GM18526 (cell line): Measurements from ENCODE around the gene RGS19.

ENCODE experiments used
- POLR2A ChIP-seq: IDR thresholded peaks from 3 replicates; pipeline ENCODE4 v1.6.1; 2011; ENCODE audit not compliant: insufficient read length; ENCODE audit errors: extremely low read depth

The RGS19 gene

DNA sequence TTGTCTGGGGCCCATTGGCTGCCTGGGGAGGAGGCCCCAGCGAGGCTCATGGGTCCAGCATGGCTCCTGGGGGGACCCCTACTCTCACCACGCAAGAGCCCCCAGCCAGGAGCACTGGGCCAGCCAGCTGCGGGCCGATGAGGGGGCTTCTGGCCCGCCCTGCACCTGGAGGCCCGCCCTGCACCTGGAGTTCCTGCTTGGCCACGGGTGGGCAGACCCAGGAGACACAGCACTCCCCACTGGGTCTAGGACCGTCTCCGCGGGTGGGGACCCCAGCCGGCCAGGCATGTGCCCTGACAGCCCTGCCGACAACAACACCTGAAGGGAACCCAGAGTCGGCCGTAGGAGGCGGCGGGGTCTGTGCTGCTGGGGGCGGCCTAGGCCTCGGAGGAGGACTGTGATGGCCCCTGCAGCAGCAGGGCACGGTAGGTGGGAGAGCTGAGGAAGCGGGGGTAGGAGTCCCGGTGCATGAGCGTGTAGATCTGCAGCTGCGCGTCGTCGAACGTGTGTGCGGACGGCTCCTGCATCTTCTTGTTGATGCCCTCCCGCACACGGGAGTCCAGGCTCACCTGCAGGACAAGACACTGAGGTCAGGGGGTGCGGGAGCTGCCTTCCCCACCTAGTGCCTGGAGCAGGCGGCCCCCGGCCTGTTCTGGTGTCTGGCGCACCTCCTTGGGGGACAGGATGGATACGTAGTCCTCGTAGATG lies 5.7 kb downstream of the RGS19 start:
- no peak for TF ChIP-seq POLR2A

DNA sequence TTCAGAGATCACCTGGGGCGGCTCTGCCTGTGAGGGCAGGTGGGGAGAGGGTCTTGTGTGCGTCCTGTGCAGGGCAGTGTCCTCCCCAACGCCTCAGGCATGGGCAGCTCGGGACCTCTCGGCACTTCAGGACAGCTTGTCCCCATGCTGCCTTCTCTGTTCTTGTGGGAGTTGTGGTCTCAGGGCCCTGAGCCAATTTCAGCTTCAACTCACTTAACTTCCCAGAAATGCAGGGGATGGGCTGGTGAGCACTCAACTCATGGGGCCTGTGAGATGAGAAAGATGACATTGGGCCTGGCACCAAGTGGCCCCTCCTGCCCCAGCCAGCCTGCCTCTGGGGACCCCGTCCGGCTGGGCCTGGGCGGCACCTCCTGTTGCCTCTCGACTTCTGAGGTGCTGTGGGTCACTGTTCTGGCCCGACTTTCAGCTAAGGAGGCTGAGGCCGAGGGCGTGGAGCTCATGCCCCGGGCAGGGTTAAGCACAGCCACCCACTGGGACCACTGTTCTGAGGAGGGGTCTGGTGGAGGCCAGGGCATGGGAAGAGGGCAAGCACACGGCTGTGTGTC lies 6.7 kb downstream of the RGS19 start:
- TF ChIP-seq POLR2A: no peak

DNA sequence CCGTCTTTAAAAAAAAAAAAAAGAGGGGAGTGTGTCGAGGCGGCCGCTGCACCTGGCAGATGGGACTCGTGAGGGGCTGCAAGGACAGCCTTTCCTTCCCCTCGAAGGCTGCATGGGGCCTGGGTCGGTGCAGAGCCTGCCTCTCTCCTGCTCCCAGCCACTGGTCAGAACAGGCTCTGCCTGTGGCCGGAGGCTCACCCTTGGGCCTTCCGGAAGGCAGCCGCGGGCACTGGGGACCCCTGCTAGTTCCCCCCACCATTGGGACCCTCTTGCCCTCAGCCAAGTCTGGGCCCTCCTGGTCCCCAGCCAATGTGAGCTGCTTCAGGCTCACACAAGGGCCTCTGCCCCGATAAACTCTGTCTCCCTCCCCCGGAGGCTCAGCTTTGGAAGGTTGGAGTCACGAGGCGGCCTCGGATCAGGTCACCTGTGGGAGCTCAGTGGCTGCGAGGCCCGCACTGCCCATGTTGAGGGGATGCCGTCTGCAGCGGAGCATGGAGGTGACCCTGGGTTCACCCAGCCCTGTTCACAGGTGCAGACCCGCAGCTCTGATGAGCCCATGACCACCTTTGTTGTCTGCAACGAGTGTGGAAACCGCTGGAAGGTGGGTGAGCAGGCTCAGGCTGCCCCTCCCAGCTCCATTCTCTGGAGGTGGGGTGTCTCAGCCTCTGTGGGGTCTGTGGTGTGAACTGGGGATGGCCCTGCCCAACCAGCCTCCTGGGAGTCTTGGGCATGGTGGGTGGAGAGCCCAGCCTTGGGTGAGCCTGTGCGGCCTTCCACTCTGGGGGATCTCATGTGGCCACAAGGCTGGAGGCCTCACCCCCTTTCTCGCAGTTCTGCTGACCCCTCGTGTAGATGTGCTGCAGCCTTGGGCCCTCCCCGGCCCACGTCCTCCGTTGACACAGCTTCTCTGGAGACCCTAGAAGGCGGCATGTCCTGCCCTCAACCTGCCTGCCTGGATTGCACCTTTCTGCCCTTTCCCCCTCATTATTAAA lies 7.7 kb downstream of the RGS19 start:
- TF ChIP-seq POLR2A: peak; percentile 23

DNA sequence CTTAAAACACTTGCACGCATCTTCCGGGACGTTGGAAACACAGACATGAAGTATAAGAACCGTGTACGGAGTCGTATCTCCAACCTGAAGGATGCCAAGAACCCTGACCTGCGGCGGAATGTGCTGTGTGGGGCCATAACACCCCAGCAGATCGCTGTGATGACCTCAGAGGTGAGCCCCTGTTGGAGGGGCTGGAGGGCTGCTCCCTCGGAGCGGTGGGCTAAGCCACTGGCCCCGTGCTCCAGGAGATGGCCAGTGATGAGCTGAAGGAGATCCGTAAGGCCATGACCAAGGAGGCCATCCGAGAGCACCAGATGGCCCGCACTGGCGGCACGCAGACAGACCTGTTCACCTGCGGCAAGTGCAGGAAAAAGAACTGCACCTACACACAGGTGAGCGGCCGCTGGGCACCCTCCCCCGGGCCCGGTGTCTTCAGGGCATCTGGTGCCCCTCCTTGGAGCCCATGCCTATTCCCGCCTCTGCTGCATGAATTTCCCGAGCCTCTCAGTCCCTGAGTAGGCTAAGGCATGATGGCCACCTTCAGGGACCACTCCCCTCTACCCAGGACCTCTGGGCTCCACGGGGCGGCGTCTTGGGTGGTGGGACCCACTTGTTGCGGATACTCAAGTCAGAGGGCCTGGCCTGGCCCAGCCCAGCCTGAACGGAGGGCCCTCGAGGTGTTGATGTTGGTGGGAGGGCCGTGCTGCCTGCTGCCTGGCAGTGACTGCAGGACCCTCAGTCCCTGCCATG lies 8.9 kb downstream of the RGS19 start:
- no peak for TF ChIP-seq POLR2A

DNA sequence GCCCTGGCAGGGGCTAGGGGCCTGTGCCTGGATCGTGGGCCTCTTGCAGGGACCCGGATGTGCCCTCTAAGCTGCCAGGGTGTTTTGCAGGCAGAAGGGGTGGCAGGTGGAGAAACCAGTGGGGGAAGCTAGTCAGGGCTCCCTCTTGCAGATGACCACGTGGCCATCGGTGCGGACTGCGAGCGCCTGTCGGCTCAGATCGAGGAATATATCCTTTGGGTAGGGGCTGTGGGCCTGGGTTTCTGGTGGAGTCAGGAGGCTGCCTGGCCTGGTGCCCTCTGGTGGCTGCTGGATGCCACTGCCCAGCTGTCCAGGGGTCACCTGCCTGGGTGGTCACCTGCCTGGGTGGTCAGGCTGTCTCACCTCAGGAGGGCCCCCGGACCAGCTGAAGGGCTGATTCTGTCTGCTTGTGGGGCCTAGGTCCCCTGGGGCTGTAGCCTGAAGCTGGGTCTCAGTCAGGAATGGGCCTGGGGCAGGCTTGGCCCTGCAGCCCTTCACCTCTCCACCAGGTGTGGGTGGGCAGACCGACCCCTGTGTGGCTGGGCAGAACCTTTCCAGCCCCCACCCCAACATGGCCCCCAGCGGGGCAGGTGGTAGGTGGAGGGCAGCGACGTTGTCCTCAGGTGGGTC lies 9.6 kb downstream of the RGS19 start:
- TF ChIP-seq POLR2A: no peak

DNA sequence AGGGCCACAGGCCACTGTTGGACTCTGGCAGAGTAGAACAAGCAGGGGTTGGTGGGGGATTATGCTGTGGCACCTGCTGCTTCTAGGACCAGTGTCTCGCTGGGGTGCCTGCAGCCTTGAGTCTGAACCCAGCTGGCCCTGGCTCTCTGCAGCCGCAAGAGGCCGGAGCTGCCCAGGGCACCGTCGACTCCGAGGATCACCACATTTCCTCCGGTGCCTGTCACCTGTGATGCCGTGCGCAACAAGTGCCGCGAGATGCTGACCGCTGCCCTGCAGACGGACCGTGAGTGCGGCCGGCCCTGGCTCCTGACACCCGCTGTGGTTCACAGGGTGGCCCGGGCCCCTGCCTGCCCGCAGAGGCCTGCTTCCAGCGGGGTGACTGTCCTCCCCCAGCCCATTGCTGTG lies 10.1 kb downstream of the RGS19 start:
- no peak for TF ChIP-seq POLR2A

DNA sequence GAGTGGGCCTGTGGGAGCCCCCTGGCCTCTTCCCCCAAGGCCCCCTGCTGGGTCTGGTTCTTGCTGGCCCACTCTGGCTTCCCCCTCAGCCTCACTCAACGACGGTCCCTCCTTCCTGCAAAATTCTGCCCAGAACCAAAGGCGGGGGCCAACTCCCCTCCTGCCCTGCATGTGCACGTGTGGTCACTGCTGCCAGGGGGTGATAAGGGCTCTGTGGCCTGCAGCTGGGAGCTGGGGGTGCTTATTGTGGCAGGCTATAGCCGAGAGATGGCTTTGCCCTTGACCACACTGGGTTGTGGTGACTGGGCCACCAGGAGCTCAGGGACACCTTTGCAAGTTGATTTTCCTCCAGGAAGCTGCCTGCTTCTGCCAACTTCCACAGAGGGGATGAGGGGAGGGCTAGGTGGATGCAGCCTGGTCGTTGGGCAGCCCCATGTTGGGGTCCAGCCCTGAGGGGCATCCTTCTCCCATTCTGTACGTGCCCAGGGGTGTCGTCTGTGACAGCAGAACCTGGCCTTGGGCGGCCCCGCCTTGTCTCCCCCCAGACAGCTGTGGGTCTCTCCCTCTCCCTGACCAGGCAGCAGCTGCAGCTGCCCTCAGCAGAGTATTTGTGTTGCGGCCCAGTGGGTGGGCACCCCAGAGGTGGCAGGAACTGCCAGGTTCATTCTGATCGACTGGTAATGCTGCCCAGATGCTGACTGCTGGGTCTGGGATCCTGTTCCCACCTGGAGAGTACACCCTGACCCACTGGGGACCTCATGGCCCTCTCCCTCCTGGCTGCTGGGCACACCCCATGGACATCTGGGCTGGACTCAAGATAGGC lies 10.7 kb downstream of the RGS19 start:
- no peak for TF ChIP-seq POLR2A

DNA sequence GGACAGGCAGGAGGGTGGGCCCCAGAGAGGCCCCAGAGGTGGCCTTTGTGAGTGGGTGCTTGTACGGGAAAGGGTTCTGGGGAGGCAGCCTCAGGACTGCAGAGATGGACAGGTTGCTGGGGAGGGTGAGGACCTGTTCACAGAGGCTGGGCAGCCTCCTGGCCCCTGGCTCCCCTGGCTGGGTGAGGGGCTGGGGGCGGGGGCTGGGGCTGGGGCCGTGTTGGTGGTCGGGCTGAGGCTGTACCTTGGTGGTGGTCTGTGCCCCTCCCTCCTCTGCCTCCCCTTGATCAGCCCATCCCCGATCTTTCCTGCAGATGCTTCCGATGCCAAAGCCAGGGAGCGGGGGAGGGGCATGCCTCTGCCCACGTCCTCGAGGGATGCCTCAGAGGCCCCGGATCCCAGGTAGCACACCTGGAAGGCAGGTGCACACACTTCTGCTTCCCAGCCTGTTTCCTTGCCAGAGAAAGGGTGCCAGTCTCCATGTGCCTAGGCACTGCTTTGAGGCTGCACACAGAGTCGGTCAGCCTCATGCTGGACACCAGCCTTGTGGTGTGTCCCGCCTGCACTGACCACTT lies 11.5 kb downstream of the RGS19 start:
- TF ChIP-seq POLR2A: no peak

DNA sequence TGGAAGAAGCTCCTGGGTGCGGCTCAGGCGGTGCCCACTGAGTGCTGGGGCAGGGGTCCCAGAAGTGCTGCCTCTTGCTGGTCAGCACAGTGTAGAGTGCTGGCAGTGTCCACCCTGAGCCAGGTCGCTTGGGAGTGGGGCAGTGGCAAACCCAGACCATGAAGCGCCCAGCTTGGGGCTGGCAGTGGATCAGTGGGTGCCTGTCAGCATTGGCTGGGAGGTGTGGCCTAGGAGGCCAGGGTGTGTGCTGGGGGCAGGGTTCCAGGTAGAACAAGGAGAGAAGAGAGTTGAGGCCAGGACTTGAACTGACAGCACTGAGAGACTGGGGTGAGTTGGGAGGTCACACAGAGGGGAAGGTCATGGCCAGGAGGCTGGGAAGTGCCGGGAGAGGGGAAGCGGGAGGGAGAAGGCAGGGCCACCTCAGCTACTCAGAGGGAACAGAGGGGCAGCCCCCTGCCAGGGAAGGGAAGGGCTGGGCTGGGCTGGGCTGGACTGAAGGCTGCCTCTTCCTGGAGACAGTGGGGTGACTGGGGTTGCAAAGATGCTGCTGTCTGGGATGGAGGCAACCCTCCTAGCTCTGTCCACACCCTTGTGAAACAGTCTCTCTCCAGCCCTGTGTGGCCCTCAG lies 12.2 kb downstream of the RGS19 start:
- TF ChIP-seq POLR2A: no peak

DNA sequence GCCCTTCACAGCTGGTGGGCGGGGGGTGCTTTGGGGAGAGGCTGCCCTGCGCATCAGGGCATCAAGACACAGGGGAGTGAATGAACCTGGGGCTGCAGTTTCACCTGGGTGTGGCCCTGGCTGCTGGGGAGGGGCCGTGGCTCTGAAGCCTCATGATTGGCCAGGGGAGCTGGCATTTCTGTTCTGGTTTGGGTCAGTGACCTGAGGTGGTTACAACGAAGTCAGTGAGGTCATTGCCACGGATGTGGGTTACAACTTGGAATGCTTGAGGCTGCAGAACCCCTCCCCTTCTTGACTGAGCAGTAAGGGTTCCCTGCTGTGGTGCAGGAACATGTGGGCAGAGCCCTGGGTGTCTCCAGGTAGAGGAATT lies 13.4 kb downstream of the RGS19 start:
- TF ChIP-seq POLR2A: peak; percentile 41

DNA sequence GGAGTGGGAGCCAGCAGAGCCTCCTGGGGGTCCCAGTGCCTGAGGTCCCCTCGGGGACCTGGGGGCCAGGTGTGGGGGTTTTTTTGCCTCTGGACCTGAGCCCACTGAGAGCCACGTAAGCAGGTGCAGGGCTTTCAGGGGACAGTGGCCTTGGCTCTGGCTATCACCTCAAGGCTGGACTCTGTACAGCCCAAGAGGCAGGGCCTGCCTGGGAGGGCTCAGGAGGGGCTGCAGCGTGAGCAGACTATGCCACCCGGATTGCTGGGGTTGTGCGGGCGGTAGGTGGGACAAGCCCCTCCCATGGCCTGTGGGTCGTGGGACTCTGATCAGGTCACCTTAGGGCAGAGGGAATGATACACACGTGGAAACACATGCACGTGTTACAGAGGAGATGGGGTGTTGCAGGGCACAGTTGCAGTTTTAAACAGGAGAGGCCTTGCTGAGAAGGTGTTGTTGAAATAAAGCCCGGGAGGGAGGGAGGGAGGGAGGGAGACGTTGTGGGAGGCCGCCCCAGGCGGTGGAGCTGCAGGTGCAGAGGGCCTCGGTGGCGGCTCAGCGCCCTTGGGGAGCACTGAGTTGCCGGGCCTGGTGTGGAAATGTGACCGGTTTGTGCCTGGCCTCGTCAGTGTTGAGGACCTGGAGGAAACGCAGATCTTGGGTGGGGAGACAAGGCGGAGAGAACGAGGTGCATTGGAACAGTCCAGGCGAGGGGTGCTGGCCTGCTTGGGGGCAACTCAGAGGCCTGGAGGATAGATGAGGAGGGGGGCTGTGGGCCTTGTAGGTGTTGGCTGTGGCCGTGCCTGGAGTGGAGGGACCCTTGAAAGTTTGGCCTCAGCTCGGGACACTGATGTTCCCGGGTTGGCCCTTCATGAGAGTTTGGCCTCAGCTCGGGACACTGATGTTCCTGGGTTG lies 14.0 kb downstream of the RGS19 start:
- no peak for TF ChIP-seq POLR2A

DNA sequence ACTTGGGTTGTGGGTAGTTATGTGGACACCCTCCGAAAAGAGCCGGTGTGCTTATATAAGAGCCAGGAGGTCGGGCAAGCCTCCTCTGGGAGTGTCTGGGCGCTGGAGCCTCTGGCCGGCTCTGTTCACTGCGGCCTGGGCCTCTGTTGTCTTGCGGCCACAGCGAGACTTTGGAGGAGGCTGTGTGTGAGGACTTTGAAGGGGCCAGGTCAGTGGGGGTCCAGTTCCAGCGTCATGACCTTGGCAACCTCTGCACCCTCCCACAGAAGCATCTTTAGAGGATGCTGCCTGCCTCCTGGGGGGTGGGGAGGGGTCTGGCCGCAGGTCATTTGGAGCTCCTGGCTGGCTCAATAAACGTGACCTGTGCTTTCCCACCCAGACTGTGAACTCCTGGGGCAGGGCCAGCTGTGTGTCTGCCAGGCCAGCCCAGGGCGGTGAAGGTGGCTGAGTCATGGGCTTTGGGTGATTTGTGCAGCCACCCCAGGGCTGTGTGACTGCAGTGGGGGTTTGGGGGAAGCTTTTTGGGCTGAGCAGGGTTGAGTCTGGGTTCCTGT lies 15.1 kb downstream of the RGS19 start:
- TF ChIP-seq POLR2A: no peak
